ENCODE data around the gene DNAAF8.

The DNAAF8 gene

DNA sequence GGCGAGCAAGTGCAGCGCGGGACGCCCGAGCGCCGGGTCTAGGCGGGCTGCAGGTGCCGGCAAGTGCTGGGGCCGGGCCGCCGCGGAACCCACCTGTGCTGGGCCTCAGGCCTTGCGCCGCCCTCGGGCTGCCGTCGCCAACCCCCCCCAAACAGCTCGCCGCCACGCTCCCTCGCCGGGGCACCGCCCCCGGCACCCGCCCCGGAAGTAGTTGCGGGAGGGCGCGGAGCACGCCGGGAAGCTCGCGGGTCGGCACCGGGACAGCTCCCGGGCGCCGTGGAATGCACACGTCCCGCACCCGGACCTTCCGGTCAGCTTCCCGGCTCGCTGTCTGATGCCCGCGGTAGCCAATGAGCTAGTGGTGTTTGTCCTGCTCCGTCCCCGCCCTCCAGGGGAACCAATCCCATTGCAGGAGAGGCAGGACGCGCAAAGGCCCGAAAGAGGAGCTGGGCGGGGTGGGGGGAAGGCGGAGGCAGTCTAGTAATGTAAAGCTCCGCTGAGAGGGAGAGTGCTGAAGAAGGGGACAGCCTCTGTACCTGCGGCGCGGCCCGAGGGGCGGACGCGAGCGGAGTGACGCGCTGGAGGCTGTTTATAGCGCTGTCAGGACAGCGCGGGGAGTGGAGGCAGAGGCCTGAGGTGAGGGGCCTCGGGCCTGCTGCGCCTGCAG, at the start of gene DNAAF8, which contains the start of gene ANKS3:
TSS of gene DNAAF8 (plus strand) at position 475 of the 667 bp plus-strand sequence. CDS start 1,978 bp downstream, outside the sequence.
TSS of gene ANKS3 (minus strand) at position 209 of the 667 bp plus-strand sequence. CDS start 4,122 bp downstream, outside the sequence.
- DNase-seq (ENCODE audit: insufficient read length, low spot score) (peak; percentile 97), FAIRE-seq (peak; percentile 95)

DNA sequence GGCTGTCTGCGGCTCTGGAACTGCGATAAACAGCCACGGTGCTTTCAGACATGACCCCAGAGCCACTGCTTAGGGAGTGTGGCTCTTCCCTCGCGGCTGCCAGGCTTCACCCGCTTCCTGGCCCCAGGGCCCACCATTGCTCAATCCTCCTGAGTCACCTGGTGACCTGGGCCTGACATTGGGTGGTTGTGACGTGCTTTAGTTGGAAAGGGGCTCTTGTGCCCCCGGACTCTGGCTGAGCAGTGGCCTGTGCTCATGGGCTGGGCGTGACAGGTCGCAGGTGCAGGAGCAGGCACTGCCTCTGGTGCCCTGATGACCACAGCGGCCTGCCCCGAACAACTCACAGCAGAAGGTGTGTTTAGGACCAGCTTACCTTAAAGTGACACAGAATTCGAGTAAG, 49.6 kb upstream of the DNAAF8 start:
- no peak for FAIRE-seq
- no peak for DNase-seq (ENCODE audit: insufficient read length, low spot score)

DNA sequence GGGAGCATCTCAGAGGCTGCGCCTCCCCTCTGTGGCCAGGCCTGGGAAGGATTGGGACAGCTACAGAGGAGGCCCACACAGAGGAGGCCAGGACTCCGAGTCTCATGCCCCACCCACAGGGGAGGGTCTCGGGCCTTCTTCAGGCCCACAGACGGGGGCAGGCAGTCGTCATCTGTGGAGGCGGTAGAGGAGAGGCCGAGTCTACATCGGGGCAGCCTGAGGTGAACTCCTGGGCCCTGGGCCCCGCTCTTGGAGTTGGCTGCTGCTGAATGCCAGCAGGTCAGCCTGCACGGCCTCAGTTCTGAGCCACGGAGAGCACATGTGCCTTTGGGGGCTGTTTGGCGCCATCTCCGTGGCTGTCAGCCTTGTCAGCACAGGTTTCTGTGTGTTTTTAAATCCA, 49.0 kb upstream of the DNAAF8 start:
- no peak for FAIRE-seq
- no peak for DNase-seq (ENCODE audit: insufficient read length, low spot score)

DNA sequence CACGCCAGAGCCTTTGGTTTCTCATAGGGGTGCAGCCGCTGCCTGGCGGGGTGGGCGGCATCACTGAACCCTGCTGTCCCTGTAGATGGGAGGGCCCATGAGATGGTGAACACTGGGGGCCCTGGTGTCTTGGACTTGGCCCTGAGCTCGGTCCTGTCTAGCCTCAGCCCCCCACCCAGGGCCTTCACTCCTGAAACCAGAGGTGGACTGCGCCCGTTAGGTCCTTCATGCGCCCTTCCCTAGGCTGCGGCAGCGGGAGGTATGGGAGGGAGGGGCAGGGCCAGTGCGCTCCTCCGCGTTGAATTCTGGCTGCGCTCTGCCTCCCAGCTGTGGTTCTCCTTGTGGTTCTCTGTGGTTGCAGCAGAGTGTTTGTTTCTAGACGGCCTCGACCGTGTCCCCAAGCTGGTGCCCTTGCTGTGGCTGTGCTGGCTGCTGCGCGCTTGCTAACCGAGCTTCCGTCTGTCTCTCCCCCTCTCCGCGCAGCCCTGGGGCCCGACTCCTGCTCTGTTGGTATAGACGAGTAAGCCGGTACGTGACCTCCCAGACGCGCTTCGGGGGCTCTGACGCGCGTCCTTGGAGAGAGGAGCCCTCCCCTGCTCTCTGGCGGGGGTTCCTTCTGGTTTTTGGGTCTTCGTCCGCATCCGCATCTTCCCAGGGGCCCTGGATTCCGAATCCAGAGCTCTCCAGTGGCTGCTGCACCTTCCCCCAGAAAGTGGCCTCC, 48.4 kb upstream of the DNAAF8 start:
- FAIRE-seq (no peak), DNase-seq (ENCODE audit: insufficient read length, low spot score) (no peak)

DNA sequence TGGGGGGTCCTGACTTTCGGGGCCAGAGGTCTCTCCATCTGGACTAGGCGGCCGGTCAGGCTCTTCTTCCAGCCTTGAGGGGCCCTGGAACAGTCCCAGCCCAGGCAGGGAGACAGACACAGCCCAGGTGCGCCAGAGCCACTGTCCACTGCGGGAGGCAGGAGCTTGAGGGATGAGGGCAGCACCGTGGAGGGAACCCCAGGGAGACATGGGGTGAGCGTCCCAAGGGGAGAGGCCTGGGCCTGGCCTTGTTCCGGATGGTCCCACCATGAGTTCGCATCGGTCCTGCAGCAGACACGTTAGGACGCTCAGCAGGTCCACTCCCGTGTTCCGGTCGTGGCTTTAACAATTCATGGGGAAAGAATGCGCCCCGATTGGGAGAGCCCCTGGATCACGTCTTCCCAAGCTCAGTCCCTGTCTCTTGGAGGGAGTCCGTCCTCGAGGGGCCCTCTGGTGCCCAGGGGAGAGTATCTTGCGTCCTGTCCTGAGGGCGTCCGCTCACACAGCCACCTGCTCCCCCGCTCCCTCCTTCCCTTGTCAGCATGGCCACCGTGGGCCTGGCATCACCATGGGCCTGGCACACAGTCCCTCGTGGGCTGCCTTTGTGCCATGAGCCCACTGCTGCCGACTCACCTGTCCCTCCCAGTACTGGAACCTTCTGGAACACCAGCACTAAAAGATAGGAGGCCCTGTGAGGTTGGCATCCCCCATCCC, 47.7 kb upstream of the DNAAF8 start:
- no peak for FAIRE-seq

DNA sequence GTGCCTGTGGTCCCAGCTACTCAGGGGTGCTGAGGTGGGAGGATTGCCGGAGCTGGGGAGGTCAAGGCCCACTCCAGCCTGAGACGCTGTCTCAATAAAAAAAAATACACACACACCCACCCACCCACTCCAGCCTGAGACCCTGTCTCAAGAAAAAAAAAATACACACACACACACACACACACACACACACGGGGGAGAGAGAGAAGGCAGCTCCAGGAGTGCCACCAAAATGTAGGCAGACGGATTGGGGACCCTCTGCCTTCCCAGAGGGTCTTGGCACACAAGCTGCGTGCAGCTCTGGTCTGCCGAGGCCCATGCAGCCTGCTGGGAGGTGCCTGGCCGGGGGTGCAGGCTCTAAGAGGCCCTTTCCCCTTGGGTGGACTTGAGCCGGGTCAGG, 46.9 kb upstream of the DNAAF8 start:
- DNase-seq (ENCODE audit: insufficient read length, low spot score) (no peak), FAIRE-seq (no peak)

More for the DNA sequence above, 47.7 kb upstream of the DNAAF8 start:
- DNase-seq (ENCODE audit: insufficient read length, low spot score) = no peak

DNA sequence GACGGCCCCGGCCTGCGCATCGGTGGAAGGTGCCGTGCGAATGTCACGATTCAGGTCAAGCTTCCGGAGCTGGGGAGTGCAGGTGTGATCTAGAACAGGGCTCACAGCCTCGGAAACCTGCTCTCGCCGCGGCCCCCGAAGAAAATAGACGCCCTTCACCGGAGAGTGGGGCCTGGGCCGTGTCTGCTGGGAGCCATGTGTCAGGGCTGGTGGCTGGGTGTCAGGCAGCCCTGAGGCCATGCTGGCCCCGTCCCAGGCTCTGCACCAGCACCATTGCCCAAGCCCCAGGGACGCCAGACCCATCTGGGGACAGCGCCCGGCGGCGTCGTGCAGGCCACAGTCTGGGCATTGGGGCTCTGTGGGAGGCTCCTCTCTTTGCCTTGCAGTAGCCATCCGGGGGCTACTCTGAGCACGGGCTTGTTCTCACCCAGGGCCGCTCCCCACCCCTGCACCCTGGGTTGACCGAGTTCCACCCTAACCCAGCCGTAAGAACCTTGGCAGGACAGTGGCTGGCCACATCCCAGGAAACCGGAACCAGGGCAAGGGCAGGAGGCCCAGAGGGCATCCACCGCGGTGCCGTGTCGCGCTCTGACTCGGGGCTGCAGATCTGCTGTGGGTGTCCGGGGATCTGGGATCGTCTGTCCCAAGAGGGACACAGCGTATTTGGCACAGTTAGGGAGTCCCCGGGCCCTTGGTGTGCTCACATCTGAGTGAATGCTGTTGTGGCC, 46.2 kb upstream of the DNAAF8 start:
- no peak for FAIRE-seq
- DNase-seq (ENCODE audit: insufficient read length, low spot score) = no peak

DNA sequence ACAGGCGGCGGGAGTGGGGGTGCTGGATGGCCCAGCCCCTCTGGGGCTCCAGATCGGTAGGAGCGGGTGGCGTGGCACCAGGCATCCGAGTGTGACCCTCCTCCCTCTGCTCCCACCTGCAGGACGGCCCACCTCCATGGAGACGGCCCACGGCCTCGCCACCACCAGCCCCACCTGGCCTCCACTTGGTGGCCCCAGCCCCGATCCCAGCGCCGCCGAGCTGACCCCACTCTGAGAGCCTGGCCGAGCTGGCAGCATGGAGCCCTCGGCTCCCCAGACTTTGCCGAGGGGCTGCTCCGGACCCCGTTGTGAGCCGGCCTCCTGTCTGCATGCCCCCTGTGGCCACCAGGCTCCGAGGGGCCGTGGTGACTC, 45.7 kb upstream of the DNAAF8 start:
- FAIRE-seq = no peak
- no peak for DNase-seq (ENCODE audit: insufficient read length, low spot score)

DNA sequence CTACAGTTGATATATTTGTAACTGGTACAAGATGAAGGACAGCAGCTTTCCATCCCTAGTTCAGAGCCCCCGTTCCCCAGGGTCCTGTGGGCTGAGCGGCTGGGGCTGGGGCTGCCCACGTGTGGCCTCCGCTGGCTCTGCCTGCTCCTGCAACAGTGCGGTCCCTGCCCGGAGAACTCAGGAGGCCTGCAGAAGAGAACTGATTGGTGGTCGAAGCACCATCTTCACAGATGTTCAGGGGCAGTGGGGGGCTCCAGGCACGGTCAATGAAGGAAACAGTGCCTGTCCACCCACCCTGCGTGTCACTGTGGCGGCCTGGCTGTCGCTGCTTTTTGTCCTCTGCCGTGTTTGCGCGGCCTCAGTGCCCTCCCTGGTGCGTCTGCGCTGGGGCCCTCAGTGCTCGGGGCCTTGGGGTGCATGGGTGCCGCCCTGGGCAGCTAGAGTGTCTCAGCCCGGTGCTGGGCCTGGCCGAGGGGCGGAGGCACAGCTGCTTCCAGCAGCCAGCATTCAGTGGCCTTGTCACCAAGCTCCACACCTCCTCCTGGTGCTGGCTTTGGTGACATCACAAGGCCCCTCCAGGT, 45.2 kb upstream of the DNAAF8 start:
- FAIRE-seq (no peak), DNase-seq (ENCODE audit: insufficient read length, low spot score) (no peak)

DNA sequence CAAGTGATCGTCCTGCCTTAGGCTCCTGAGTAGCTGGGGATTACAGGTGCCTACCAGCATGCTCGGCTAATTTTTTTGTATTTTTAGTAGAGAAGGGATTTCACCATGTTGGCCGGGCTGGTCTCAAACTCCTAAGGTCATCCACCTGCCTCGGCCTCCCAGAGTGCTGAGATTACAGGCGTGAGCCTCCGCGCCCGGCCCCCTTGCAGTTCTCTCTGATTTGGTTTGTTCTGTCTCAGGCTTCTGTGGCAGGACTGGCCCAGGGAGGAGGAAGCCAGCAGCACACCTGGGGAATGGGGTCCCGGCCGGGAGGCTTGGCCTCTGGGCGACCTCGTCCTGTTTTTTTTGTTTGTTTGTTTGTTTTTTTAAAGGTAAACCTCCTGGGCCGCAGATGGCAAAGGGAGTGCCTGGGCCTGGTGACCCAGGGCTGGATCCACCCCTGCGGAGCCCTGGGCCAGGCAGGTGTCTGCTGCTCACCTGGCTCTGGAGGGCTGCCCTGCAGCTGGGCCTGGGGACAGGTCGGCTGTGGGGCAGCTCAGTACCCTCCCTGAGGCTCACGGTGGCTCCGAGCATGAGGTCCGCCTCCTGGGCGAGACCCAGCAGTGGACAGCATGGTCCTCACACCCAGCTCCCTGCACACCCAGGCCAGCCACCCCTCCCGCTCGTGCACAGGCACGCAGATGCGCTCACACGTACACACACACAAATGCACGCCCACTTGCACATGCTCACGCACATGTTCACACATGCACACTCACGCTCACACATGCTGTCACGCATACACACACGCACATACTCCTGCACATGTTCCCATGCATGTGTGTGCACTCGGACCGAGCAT, 44.3 kb upstream of the DNAAF8 start:
- DNase-seq (ENCODE audit: insufficient read length, low spot score) (no peak), FAIRE-seq (peak; percentile 89)

DNA sequence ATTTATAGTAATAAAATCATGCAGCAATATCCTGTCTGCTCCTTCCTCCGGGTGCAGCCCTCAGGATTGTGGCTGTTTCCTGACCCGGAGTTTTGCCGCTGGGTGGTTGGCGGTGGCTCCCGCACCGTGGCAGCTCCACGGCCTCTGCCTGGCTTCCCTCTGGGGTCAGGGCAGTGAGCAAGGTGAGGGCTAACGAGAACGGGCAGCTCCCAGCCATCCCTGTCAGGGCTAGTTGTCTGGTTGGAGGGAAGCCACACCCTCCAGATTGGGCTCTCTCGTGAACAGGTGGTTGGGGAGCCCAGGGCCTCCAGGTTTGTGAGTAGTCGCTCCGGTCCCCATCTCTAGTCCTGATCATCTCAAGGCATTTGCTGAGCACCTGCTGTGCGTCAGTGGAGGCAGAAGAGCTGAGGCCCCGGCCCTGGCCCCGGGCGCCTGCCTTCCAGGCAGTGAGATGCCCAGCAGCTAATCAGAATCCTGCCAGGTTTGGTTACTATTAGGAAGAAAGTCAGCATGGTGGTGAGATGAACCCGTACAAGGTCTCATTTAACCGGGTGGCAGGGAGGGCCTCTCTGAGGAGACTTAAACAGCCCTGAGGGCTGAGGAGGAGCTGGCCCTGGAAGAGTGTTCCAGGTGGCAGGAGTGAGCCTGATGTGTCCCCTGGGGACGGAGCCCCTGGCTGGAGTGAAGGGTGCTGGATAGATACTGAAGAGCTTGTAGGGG, 43.2 kb upstream of the DNAAF8 start:
- FAIRE-seq (no peak), DNase-seq (ENCODE audit: insufficient read length, low spot score) (no peak)

DNA sequence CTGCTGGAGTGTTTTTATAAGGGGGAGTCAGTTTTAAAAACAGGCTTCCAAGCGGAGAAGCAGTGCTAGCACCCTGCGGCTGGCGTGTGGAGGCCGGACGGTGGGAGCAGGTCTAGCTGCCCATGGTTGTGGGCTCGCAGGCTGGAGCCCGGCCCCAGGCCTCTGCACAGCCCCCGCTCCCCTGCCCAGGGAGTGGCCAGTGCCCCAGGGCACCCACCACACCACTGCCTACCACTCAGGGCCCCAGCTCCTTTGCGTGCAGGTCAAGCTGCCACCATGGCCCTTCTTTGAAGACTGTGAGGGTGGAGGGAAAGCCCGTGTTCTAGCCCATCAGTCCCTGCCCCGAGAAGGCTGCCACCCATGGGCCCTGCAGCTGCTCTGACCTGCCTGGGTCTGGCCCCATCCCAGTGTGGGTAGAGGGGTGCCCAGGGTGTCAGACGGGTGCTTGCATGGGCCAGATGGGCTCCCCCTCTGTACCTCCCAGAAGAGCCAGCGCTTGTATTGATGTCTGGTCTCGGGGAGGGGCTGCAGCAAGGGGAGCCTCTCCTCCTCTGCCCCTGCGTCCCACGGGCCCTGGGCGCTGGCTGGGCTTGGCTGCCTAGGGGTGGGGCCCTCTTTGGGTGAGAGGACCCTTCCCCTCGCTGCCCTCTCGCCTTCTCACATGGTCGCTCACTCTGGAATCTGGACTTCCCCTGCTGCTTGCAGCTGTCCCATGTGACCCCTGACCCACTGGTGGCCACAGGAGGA, 42.5 kb upstream of the DNAAF8 start:
- FAIRE-seq = no peak
- no peak for DNase-seq (ENCODE audit: insufficient read length, low spot score)

DNA sequence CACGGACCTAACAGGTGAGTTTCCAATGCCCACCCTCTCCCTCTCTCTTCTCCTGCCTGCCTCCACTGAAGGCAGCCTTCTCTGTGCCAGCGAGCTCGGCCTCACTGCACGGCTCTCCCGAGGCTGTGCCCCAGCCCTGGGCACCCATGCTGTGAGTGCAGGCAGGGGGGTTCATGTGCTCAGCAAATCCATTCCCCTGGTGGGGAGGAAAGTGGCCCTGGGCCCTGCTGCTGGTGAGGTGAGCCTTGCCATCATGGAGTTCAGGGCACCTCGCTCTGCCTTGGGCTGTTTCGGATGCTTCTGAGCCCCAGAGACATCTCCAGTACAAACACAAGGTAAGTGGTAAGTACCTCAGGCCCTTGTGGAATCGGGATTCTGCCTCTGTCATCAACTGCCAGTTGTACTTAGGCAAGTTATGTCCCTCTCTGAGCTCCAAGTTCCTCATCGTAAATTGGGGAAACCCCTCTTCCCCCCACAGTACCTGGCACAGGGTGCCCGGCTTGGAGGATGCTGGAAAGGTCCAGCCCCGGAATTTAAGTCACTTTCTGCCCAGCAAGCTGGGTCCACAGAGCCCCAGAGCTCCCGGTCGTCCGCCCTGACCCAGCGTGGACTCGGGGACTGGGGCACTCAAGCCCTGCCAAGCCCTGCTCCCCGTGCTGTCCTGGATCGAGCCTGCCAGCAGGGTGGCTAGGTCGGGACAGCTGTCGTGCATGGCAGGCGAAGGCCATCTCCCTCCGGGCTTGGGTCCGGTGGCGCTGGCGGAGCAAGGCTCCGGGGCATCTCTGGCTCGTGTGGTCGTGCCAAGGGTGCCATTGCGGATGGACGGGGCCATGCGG, 41.7 kb upstream of the DNAAF8 start:
- no peak for DNase-seq (ENCODE audit: insufficient read length, low spot score)
- no peak for FAIRE-seq

DNA sequence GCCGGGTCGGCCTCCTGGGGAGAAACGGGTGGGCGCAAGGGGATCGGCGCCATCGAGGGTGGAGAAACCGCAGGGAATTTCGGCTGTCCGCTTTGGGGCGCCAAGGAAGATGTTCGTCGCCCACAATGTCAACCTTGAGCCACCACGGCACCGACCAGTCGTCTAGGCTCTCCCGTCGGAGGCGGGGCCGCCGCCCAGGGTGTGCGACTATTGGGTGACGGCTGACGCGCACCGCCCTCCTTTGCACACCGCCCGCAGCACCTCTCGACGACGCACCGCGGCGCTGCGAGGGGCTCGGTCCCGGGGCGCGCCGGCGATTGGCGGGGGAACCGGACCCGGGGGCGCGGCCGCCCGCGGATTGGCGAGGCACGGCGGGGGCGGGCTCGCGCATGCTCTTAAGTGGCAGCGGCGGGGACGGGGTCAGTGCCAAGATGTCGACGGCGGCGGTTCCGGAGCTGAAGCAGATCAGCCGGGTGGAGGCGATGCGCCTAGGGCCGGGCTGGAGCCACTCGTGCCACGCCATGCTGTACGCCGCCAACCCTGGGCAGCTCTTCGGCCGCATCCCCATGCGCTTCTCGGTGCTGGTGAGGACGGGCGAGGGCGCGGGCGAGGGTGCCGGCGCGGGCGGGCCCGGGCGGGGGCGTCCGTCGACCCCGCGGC, 40.9 kb upstream of the DNAAF8 start, which contains the start of gene NUDT16L1:
TSS of gene NUDT16L1 (plus strand) at position 267 of the 660 bp plus-strand sequence. CDS start at position 432, 165 bp downstream.
- FAIRE-seq (peak; percentile 100), DNase-seq (ENCODE audit: insufficient read length, low spot score) (peak; percentile 97)

DNA sequence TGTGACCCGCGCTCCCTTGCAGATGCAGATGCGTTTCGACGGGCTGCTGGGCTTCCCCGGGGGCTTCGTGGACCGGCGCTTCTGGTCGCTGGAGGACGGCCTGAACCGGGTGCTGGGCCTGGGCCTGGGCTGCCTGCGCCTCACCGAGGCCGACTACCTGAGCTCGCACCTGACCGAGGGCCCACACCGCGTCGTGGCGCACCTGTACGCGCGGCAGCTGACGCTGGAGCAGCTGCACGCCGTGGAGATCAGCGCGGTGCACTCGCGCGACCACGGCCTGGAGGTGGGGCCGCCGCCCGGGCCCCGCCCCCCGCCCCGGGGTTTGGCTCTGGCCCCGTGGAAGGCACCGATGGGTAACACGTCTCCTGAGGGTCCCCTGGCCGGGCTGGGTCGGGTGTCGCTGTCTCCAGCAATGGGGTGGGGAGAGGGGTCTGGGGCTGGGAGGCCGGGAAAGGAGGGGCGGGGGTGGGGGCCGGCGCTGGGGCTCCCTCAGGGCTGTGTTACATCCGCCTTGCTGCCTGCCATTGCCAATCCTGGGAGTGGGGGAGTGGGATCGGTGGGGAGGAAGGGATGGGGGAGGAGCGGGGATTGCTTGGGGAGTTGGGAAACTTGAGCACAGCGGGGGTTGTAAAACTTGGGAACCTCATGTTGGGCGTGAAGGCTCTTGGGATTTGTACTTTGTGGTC, 40.2 kb upstream of the DNAAF8 start:
- peak; percentile 45 for DNase-seq (ENCODE audit: insufficient read length, low spot score)
- peak; percentile 9 for FAIRE-seq
